IMR-90 (cell line): ENCODE data around the gene RPL27A. TPM values are rescaled to one million over a fixed set of nuclear protein-coding genes. Genes with fewer than 3 reads are reported as not detected.

Source experiments
- ATAC-seq: fragments of 200-7000 bp; cut with Tn5 transposase; 2 replicates; pipeline ENCODE4 v1.9.1; 2020; ENCODE audit warnings: low read depth, mild to moderate bottlenecking, moderate library complexity
- BruUV-seq: library from RNA; stranded (reverse); fragments of 400-500 nt; replicated peaks from 2 replicates; lab custom pipeline; 2021; lab: Mats Ljungman, UMichigan
- CTCF ChIA-PET: fragments of 300-600 bp; formaldehyde crosslinking; extraction: SDS; loops from one replicate; lab custom pipeline; 2021; ENCODE audit warnings: antibody characterized with exemption; lab: Yijun Ruan, JAX
- POLR2A ChIA-PET: fragments of 300-600 bp; sonication (Branson Sonifier 250); formaldehyde crosslinking; loops from one replicate; lab custom pipeline; 2022; ENCODE audit warnings: antibody characterized with exemption; ENCODE audit not compliant: unreplicated experiment; lab: Charles Lee
- DNase-seq: peaks from one replicate; pipeline ENCODE4 v3.0.0; 2013
- H2AFZ ChIP-seq: replicated peaks from 2 replicates; pipeline ENCODE3; 2013; ENCODE audit warnings: low read length, mild to moderate bottlenecking; ENCODE audit not compliant: poor library complexity
- H2AK5ac ChIP-seq: 2 replicates; pipeline ENCODE4 v1.6.1; 2013; ENCODE audit warnings: low read depth, low read length, inconsistent platforms
- H2AK9ac ChIP-seq: replicated peaks from 2 replicates; pipeline ENCODE3; 2013; ENCODE audit warnings: mild to moderate bottlenecking, low read depth, low read length, moderate library complexity; ENCODE audit not compliant: poor library complexity
- H2BK120ac ChIP-seq: 2 replicates; pipeline ENCODE4 v1.6.1; 2013; ENCODE audit warnings: low read depth, low read length, inconsistent platforms
- H2BK15ac ChIP-seq: 3 replicates; pipeline ENCODE4 v1.6.1; 2013; ENCODE audit warnings: low read depth, low read length, inconsistent platforms
- H2BK20ac ChIP-seq: 2 replicates; pipeline ENCODE4 v1.6.1; 2013; ENCODE audit warnings: low read depth, mild to moderate bottlenecking, inconsistent platforms, low read length, moderate library complexity
- H2BK5ac ChIP-seq: 2 replicates; pipeline ENCODE4 v1.6.1; 2013; ENCODE audit warnings: mild to moderate bottlenecking, low read depth, low read length, inconsistent platforms; ENCODE audit not compliant: poor library complexity, severe bottlenecking
- H3K14ac ChIP-seq: replicated peaks from 2 replicates; pipeline ENCODE4 v1.6.1; 2013; ENCODE audit warnings: low read depth, low read length, inconsistent platforms
- H3K18ac ChIP-seq: 2 replicates; pipeline ENCODE4 v1.6.1; 2013; ENCODE audit warnings: low read depth, low read length, control low read depth
- H3K23ac ChIP-seq: 2 replicates; pipeline ENCODE4 v1.6.1; 2013; ENCODE audit warnings: low read depth, low read length, inconsistent platforms
- H3K27ac ChIP-seq: 2 replicates; pipeline ENCODE4 v1.5.1; 2013; ENCODE audit warnings: mild to moderate bottlenecking, control low read depth, low read length; ENCODE audit not compliant: insufficient read depth
- H3K27me3 ChIP-seq: 2 replicates; pipeline ENCODE4 v1.6.1; 2013; ENCODE audit warnings: low read length; ENCODE audit not compliant: control insufficient read depth, insufficient read depth
- H3K36me3 ChIP-seq: 2 replicates; pipeline ENCODE4 v1.6.1; 2013; ENCODE audit warnings: low read length, mixed read lengths; ENCODE audit not compliant: control insufficient read depth, insufficient read depth
- H3K4ac ChIP-seq: 2 replicates; pipeline ENCODE4 v1.6.1; 2013; ENCODE audit warnings: low read depth, low read length, inconsistent platforms
- H3K4me1 ChIP-seq: 2 replicates; pipeline ENCODE4 v1.6.1; 2013; ENCODE audit warnings: low read length, mixed read lengths; ENCODE audit not compliant: control insufficient read depth, insufficient read depth
- H3K4me2 ChIP-seq: 2 replicates; pipeline ENCODE4 v1.6.1; 2013; ENCODE audit warnings: low read depth, mild to moderate bottlenecking, control low read depth, low read length, moderate library complexity
- H3K4me3 ChIP-seq: 2 replicates; pipeline ENCODE4 v1.5.1; 2013; ENCODE audit warnings: low read depth, mild to moderate bottlenecking, control low read depth, low read length, moderate library complexity; ENCODE audit not compliant: insufficient read depth
- H3K56ac ChIP-seq: 2 replicates; pipeline ENCODE4 v1.6.1; 2013; ENCODE audit warnings: low read length, inconsistent platforms; ENCODE audit not compliant: insufficient read depth; ENCODE audit errors: extremely low read depth
- H3K79me1 ChIP-seq, 2 experiments: 2 replicates each; pipeline ENCODE4 v1.6.1; 2013; ENCODE audit warnings: low read length in 2 of 2, inconsistent platforms in 1 of 2, low read depth in 1 of 2
- H3K9ac ChIP-seq: 2 replicates; pipeline ENCODE4 v1.6.1; 2013; ENCODE audit warnings: low read depth, low read length, control low read depth
- H3K9me1 ChIP-seq: 2 replicates; pipeline ENCODE4 v1.6.1; 2013; ENCODE audit warnings: low read length, inconsistent platforms; ENCODE audit not compliant: insufficient read depth
- H3K9me3 ChIP-seq: 2 replicates; pipeline ENCODE4 v1.6.1; 2013; ENCODE audit warnings: low read length; ENCODE audit not compliant: control insufficient read depth, insufficient read depth
- H4K20me1 ChIP-seq: 2 replicates; pipeline ENCODE4 v1.6.1; 2013; ENCODE audit warnings: low read length, inconsistent platforms; ENCODE audit not compliant: insufficient read depth
- H4K5ac ChIP-seq: 2 replicates; pipeline ENCODE4 v1.6.1; 2013; ENCODE audit warnings: mild to moderate bottlenecking, low read depth, low read length, control low read depth
- H4K8ac ChIP-seq, 2 experiments: 2 replicates each; pipeline ENCODE4 v1.6.1; 2013; ENCODE audit warnings: low read depth in 2 of 2, low read length in 2 of 2, control low read depth in 1 of 2, inconsistent platforms in 1 of 2
- H4K91ac ChIP-seq: 2 replicates; pipeline ENCODE4 v1.6.1; 2013; ENCODE audit warnings: low read depth, low read length, inconsistent platforms; ENCODE audit not compliant: insufficient read depth
- MAFK ChIP-seq: IDR thresholded peaks from 2 replicates; pipeline ENCODE4 v1.6.1; 2012; ENCODE audit warnings: low read depth, low read length, improper control_type of control experiment
- MAZ ChIP-seq: IDR thresholded peaks from 2 replicates; pipeline ENCODE4 v1.6.1; 2012; ENCODE audit warnings: low read depth, mild to moderate bottlenecking, low read length, improper control_type of control experiment, moderate library complexity, borderline replicate concordance
- WGBS, 2 experiments: methylation state at CpG; one replicate each; pipeline versions ENCODE4 v1.1.5 to v1.1.7; 2013; ENCODE audit warnings: missing lambda C conversion rate in 2 of 2; ENCODE audit not compliant: insufficient read length in 1 of 2; ENCODE audit errors: extremely low coverage in 2 of 2; 5-methylcytosine and 5-hydroxymethylcytosine counted together
- dilution Hi-C: fragments of 300-500 bp; cut with HindIII; formaldehyde crosslinking; loops from one replicate; pipeline ENCODE4 v1.14.3; 2018; ENCODE audit warnings: low sequenced_read_pairs; ENCODE audit not compliant: unreplicated experiment
- in situ Hi-C: fragments of 300-500 bp; cut with MboI; formaldehyde crosslinking; loops from 3 replicates; pipeline ENCODE4 v1.14.3; 2019; ENCODE audit warnings: low sequenced_read_pairs, inconsistent platforms, mixed read lengths
- intact Hi-C: fragments of 100-400 bp; cut with micrococcal nuclease; formaldehyde crosslinking; loops from 2 replicates; pipeline ENCODE4 v1.10.0; 2022
- polyA plus RNA-seq, 3 experiments: library from polyadenylated mRNA; depleted of rRNA; stranded (reverse); fragments of >200 nt; gene quantifications; 2 replicates each; pipeline ENCODE4 v1.2.3, GENCODE V29; 2012; ENCODE audit warnings: low replicate concordance in 1 of 3
- total RNA-seq: library from RNA; depleted of rRNA; stranded (reverse); fragments of >200 nt; gene quantifications from 2 replicates; pipeline ENCODE4 v1.2.3, GENCODE V29; 2012

Gene RPL27A
- total and polyA plus RNA-seq, 2 of the 4 experiments (the other 2 are of a cell fraction): 786 to 849 TPM

DNA sequence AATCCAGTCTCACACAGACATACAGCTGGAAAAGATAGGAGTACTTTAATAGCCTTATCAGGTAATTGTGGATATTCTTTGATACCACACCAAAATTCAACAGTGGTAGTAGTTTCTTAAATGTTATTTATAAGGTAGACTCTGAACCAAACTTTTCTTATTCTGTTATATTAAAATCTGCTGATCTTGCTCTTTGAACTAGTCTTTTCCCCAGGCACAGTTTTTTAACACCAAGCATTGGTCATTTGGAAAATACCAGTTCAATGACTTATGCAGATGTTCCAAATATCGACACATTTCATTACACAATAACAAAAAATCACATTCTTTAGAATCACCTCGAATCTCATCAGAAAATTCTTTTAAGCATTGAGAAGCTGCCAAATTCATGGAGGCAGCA lies 7.7 kb upstream of the RPL27A start:
- no peak overlapping the region for H3K18ac ChIP-seq
- no peak overlapping the region for H2BK120ac ChIP-seq
- H2BK5ac ChIP-seq: no peak overlapping the region
- H3K14ac ChIP-seq: no peak overlapping the region
- no peak overlapping the region for H3K4me3 ChIP-seq
- TF ChIP-seq MAFK (peak; percentile 83), MAZ (no peak)
- no peak overlapping the region for H2BK15ac ChIP-seq
- H3K27ac ChIP-seq: no peak overlapping the region
- intact Hi-C loops: no loop called here
- no peak overlapping the region for H2AFZ ChIP-seq
- no TSS peak for BruUV-seq
- ATAC-seq: no peak
- H3K79me1 ChIP-seq: peaks cover 0 to 8% of the 10 kb centered on the region in 2 experiments; a peak in 1 of 4 replicates
- H2AK5ac ChIP-seq: no peak overlapping the region
- 100% methylated on average over 1 to 2 of the region's 2 CpGs for WGBS, 2 experiments
- no peak overlapping the region for H3K56ac ChIP-seq
- no peaks in the 10 kb centered on the region for H3K27me3 ChIP-seq
- no peak overlapping the region for H2AK9ac ChIP-seq
- H3K36me3 ChIP-seq: peaks cover 7% of the 10 kb centered on the region
- H3K4ac ChIP-seq: no peak overlapping the region
- H4K91ac ChIP-seq: no peak overlapping the region
- H3K9me1 ChIP-seq: peaks cover 19% of the 10 kb centered on the region
- no peak overlapping the region for H3K9ac ChIP-seq
- POLR2A ChIA-PET: interaction anchor here (1.7 kb wide), 1 partner anchor 7 kb away, joined by 4 read pairs; the partner anchor contains the start of genes RPL27A and TRIM66
- H3K9me3 ChIP-seq: no peaks in the 10 kb centered on the region
- no peak overlapping the region for H4K8ac ChIP-seq
- H4K5ac ChIP-seq: no peak overlapping the region
- no peak overlapping the region for H3K4me2 ChIP-seq
- H4K20me1 ChIP-seq: no peaks in the 10 kb centered on the region
- CTCF ChIA-PET: no interaction called here
- dilution Hi-C loops: no loop called here
- H3K4me1 ChIP-seq: peaks cover 11% of the 10 kb centered on the region
- in situ Hi-C loops: loop anchor here (25.0 kb wide), 1 partner anchor 462 kb away; no protein-coding TSS in a partner anchor
- no peak overlapping the region for H3K23ac ChIP-seq
- DNase-seq: no peak
- H2BK20ac ChIP-seq: no peak overlapping the region
